ENCODE results near the gene FAF2.

FAF2 gene

DNA sequence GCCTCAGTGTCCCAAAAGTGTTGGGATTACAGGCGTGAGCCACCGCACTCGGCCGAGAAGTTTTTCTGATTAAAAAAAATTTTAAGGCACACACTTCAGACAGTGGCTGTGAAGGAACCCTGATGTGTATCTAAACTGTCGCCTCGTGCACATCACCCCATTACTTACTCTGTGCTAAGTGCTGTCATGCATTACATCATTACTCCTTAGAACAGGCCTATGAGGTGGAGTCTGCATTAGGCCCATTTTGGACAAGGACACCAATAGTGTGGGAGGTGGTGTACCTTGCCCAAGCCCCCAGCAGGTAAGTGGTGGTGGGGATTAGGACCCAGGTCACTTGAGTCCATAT is 97.2 kb downstream of the FAF2 start:
- Histone ChIP-seq H4K8ac (ENCODE audit: low read depth, low read length) (no peak overlapping the region), H3K9me3 (ENCODE audit: insufficient read depth, low read depth, low read length) (peaks cover 3% of the 10 kb centered on the region), H3K4ac (ENCODE audit: low read depth, low read length) (no peak overlapping the region), H3K27me3 (ENCODE audit: insufficient read depth, low read length) (no peaks in the 10 kb centered on the region), H2AK5ac (ENCODE audit: low read length) (no peak overlapping the region), H3K79me2 (ENCODE audit: control insufficient read depth, insufficient read depth, low read length, poor library complexity) (no peaks in the 10 kb centered on the region), H2BK5ac (ENCODE audit: low read depth, low read length, poor library complexity) (no peak overlapping the region), H3K4me1 (ENCODE audit: control insufficient read depth in 1 of 2, insufficient read depth in 2 of 2, low read length in 2 of 2) (peaks cover 11 to 19% of the 10 kb centered on the region in 2 experiments), H2AFZ (ENCODE audit: insufficient read depth, low read length, poor library complexity) (no peak overlapping the region), H3K79me1 (ENCODE audit: low read length) (peaks cover 11% of the 10 kb centered on the region), H4K12ac (ENCODE audit: low read depth, low read length) (no peak overlapping the region), H3K23ac (ENCODE audit: low read length) (no peak overlapping the region), H4K91ac (ENCODE audit: low read depth, low read length) (no peak overlapping the region), H3K9ac (ENCODE audit: low read length) (no peak overlapping the region), H3K4me2 (ENCODE audit: low read length) (no peak overlapping the region), H3K36me3 (ENCODE audit: control insufficient read depth in 1 of 2, insufficient read depth in 2 of 2, low read length in 2 of 2) (no peaks in the 10 kb centered on the region), H3K27ac (ENCODE audit: low read depth, low read length) (no peak overlapping the region), H3K18ac (ENCODE audit: low read length) (no peak overlapping the region), H2BK12ac (ENCODE audit: low read length) (no peak overlapping the region), H2BK120ac (ENCODE audit: insufficient read depth, low read length, poor library complexity) (no peak overlapping the region), H3K4me3 (ENCODE audit: low read depth, low read length) (no peak overlapping the region), H3K14ac (ENCODE audit: low read length) (no peak overlapping the region)
- WGBS (ENCODE audit: extremely low coverage, insufficient coverage, insufficient read length), result no CpG with 5 or more reads among the region's 6 CpGs
- no peak for DNase-seq

DNA sequence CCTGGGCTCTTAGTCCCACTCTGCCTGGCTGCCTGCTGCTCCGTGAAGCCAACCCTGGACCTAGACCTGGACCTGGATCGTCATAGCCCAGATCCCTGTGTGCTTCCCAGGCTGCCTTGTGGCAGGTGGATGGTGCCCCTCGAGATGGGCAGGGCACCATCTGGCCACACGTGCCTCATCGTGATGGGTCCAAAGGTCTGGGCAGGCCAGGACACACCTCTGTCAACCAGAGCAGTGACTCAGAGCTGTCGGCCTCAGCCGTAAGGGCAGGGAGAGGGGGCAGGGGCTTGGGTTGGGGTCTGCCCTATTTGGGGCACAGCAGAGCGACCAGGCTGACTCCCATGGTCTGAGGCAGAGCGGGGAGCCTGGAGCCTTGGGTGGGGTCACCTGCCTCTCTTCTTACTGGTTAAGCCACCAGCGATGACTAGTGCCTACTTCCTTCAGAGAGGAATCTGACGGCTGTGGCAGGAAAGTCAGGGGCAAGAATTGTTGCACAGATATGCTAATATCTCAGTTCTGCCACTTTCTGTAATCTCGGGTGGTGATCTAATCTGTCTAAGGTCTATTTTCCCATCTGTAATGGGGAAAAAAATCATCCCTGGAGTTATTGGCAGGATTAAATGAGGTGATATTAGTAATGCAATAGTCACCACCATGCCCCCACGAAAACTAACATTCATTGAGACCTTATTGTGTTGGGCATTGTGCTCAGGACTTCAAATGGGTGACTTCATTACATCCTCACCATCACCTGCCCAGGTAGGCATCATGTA is 97.7 kb downstream of the FAF2 start:
- Histone ChIP-seq H3K14ac (ENCODE audit: low read length) (no peak overlapping the region), H4K8ac (ENCODE audit: low read depth, low read length) (no peak overlapping the region), H3K9me3 (ENCODE audit: insufficient read depth, low read depth, low read length) (peaks cover 3% of the 10 kb centered on the region), H3K4me1 (ENCODE audit: control insufficient read depth in 1 of 2, insufficient read depth in 2 of 2, low read length in 2 of 2) (peaks cover 11 to 19% of the 10 kb centered on the region in 2 experiments), H3K4me2 (ENCODE audit: low read length) (no peak overlapping the region), H3K36me3 (ENCODE audit: control insufficient read depth in 1 of 2, insufficient read depth in 2 of 2, low read length in 2 of 2) (no peaks in the 10 kb centered on the region), H3K23ac (ENCODE audit: low read length) (no peak overlapping the region), H4K91ac (ENCODE audit: low read depth, low read length) (no peak overlapping the region), H2BK12ac (ENCODE audit: low read length) (no peak overlapping the region), H3K18ac (ENCODE audit: low read length) (no peak overlapping the region), H4K12ac (ENCODE audit: low read depth, low read length) (no peak overlapping the region), H3K27ac (ENCODE audit: low read depth, low read length) (no peak overlapping the region), H3K9ac (ENCODE audit: low read length) (no peak overlapping the region), H2BK120ac (ENCODE audit: insufficient read depth, low read length, poor library complexity) (no peak overlapping the region), H3K4me3 (ENCODE audit: low read depth, low read length) (no peak overlapping the region), H3K27me3 (ENCODE audit: insufficient read depth, low read length) (no peaks in the 10 kb centered on the region), H3K4ac (ENCODE audit: low read depth, low read length) (no peak overlapping the region), H2AK5ac (ENCODE audit: low read length) (no peak overlapping the region), H2BK5ac (ENCODE audit: low read depth, low read length, poor library complexity) (no peak overlapping the region), H2AFZ (ENCODE audit: insufficient read depth, low read length, poor library complexity) (no peak overlapping the region), H3K79me1 (ENCODE audit: low read length) (peaks cover 11% of the 10 kb centered on the region), H3K79me2 (ENCODE audit: control insufficient read depth, insufficient read depth, low read length, poor library complexity) (no peaks in the 10 kb centered on the region)
- DNase-seq, result no peak
- no CpG with 5 or more reads among the region's 13 CpGs for WGBS (ENCODE audit: extremely low coverage, insufficient coverage, insufficient read length)

DNA sequence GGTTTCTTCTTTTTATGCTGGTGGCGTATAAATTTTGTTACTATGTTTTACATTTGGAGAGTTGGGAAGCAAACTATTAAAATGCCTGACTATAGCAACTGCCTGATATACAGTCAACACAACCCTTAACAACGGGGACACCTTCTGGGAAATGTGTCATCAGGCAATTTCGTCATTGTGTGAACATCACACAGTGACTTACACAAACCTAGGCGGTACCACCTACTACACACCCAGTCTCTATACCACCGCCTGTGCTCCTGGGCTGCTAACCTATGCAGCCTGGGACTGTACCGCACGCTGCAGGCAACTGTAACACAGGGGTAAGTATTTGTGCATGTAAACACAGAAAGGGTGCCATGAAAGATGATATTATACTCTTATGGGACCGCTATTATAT is 99.6 kb downstream of the FAF2 start:
- Histone ChIP-seq H2AFZ (ENCODE audit: insufficient read depth, low read length, poor library complexity) (no peak overlapping the region), H2BK120ac (ENCODE audit: insufficient read depth, low read length, poor library complexity) (no peak overlapping the region), H2BK5ac (ENCODE audit: low read depth, low read length, poor library complexity) (no peak overlapping the region), H3K4ac (ENCODE audit: low read depth, low read length) (no peak overlapping the region), H3K4me1 (ENCODE audit: control insufficient read depth in 1 of 2, insufficient read depth in 2 of 2, low read length in 2 of 2) (peaks cover 0 to 5% of the 10 kb centered on the region in 2 experiments), H3K36me3 (ENCODE audit: control insufficient read depth in 1 of 2, insufficient read depth in 2 of 2, low read length in 2 of 2) (no peaks in the 10 kb centered on the region), H3K18ac (ENCODE audit: low read length) (no peak overlapping the region), H3K4me3 (ENCODE audit: low read depth, low read length) (no peak overlapping the region), H2AK5ac (ENCODE audit: low read length) (no peak overlapping the region), H3K9ac (ENCODE audit: low read length) (no peak overlapping the region), H4K8ac (ENCODE audit: low read depth, low read length) (no peak overlapping the region), H3K9me3 (ENCODE audit: insufficient read depth, low read depth, low read length) (no peaks in the 10 kb centered on the region), H3K27me3 (ENCODE audit: insufficient read depth, low read length) (no peaks in the 10 kb centered on the region), H3K79me1 (ENCODE audit: low read length) (peaks cover 3% of the 10 kb centered on the region), H4K12ac (ENCODE audit: low read depth, low read length) (no peak overlapping the region), H3K14ac (ENCODE audit: low read length) (no peak overlapping the region), H4K91ac (ENCODE audit: low read depth, low read length) (no peak overlapping the region), H3K27ac (ENCODE audit: low read depth, low read length) (no peak overlapping the region), H2BK12ac (ENCODE audit: low read length) (no peak overlapping the region), H3K23ac (ENCODE audit: low read length) (no peak overlapping the region), H3K4me2 (ENCODE audit: low read length) (no peak overlapping the region), H3K79me2 (ENCODE audit: control insufficient read depth, insufficient read depth, low read length, poor library complexity) (no peaks in the 10 kb centered on the region)
- peak in 1 of 2 donors; percentile 28 for DNase-seq
- no CpG with 5 or more reads among the region's 8 CpGs for WGBS (ENCODE audit: extremely low coverage, insufficient coverage, insufficient read length)

DNA sequence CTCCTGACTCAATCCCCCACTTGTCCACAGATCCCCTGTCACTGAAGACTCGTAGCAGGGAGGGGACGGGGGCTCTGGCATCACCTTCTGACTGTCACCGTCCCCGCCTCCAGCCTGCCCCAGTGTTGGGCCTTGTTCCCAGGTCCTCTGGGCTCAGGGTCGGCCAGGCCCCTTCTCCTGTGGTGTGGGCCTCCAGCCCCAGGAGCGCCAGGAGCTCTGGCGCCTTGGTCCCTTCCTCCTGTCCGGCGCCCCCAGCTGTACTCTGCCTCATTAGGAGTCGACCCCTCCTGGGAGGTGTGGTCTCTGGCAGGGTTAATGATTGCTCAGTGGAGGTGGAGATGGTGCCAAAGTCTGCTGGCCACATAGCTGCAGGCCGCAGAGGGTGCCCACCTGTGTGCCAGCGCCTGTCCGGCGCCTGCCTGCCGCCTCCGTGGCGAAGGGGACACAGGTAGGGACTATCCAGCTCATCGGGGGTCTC is 100.8 kb downstream of the FAF2 start, which contains the start of gene CDHR2:
Gene CDHR2, plus strand, starts transcription at position 376 of the 478 bp plus-strand sequence. CDS start 16,011 bp downstream, outside the sequence.
- no peak within 1 kb of the TSS for H3K4me3 ChIP-seq (ENCODE audit: low read depth, low read length)
- no peak within 1 kb of the TSS for H2BK120ac ChIP-seq (ENCODE audit: insufficient read depth, low read length, poor library complexity)
- H3K14ac ChIP-seq (ENCODE audit: low read length), result no peak within 1 kb of the TSS
- DNase-seq, result no peak
- H3K18ac ChIP-seq (ENCODE audit: low read length), result no peak within 1 kb of the TSS
- no peak within 1 kb of the TSS for H3K4ac ChIP-seq (ENCODE audit: low read depth, low read length)
- no peak within 1 kb of the TSS for H3K4me2 ChIP-seq (ENCODE audit: low read length)
- H4K91ac ChIP-seq (ENCODE audit: low read depth, low read length), result no peak within 1 kb of the TSS
- no peaks in the 10 kb centered on the region for H3K9me3 ChIP-seq (ENCODE audit: insufficient read depth, low read depth, low read length)
- no peak within 1 kb of the TSS for H2AK5ac ChIP-seq (ENCODE audit: low read length)
- H3K23ac ChIP-seq (ENCODE audit: low read length), result no peak within 1 kb of the TSS
- no peak within 1 kb of the TSS for H3K27ac ChIP-seq (ENCODE audit: low read depth, low read length)
- no peaks in the 10 kb centered on the region for H3K79me1 ChIP-seq (ENCODE audit: low read length)
- no peaks in the 10 kb centered on the region for H3K27me3 ChIP-seq (ENCODE audit: insufficient read depth, low read length)
- no peak within 1 kb of the TSS for H4K8ac ChIP-seq (ENCODE audit: low read depth, low read length)
- H3K79me2 ChIP-seq (ENCODE audit: control insufficient read depth, insufficient read depth, low read length, poor library complexity), result no peaks in the 10 kb centered on the region
- no peak within 1 kb of the TSS for H2BK5ac ChIP-seq (ENCODE audit: low read depth, low read length, poor library complexity)
- H3K4me1 ChIP-seq (ENCODE audit: control insufficient read depth in 1 of 2, insufficient read depth in 2 of 2, low read length in 2 of 2), result peaks cover 0 to under 1% of the 10 kb centered on the region in 2 experiments
- no CpG with 5 or more reads among the region's 18 CpGs for WGBS (ENCODE audit: extremely low coverage, insufficient coverage, insufficient read length)
- no peak within 1 kb of the TSS for H4K12ac ChIP-seq (ENCODE audit: low read depth, low read length)
- H3K36me3 ChIP-seq (ENCODE audit: control insufficient read depth in 1 of 2, insufficient read depth in 2 of 2, low read length in 2 of 2), result no peaks in the 10 kb centered on the region
- no peak within 1 kb of the TSS for H2AFZ ChIP-seq (ENCODE audit: insufficient read depth, low read length, poor library complexity)
- H3K9ac ChIP-seq (ENCODE audit: low read length), result no peak within 1 kb of the TSS
- H2BK12ac ChIP-seq (ENCODE audit: low read length), result no peak within 1 kb of the TSS
